NCI-H1694 (cell line): ENCODE results near the gene GPR39.
A peak's percentile ranks its signal among the peaks of the same experiment; 100 is the strongest.

Experiments used
- DNase-seq: peaks from one replicate; lab custom pipeline; 2025; lab: John Stamatoyannopoulos, UW

Gene GPR39

GRCh38 chr2:132642415-132642814 is 225.8 kb downstream of the GPR39 start:
- no peak for DNase-seq

- no peak for DNase-seq
Observed at GRCh38 chr2:132645176-132645575, 228.6 kb downstream of the GPR39 start.

- DNase-seq = no peak
Observed at GRCh38 chr2:132645722-132646539, 229.3 kb downstream of the GPR39 start.

- no peak for DNase-seq
Observed at GRCh38 chr2:132646540-132647108, 230.0 kb downstream of the GPR39 start.

- no peak for DNase-seq
Observed at GRCh38 chr2:132651115-132652045, 234.8 kb downstream of the GPR39 start.

DNA sequence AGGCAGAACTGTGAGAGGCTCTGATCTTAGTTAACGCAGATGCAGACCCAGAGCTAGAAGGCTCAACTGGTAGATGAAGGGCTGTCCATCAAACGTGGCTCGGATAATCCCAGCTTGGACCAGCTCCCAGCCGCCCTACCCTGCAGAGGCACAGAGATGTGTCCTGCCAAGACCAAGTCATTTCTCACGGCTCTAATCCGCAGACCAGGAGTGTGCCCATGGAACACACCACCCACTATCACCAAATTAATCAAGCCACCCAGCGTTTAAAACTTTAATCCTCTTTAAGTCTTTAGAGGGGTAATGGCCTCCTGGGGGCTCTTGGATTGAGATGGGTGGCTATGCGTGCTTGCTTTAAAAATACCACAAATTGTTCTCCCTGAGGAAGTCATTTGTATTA is 235.9 kb downstream of the GPR39 start:
- no peak for DNase-seq

DNA sequence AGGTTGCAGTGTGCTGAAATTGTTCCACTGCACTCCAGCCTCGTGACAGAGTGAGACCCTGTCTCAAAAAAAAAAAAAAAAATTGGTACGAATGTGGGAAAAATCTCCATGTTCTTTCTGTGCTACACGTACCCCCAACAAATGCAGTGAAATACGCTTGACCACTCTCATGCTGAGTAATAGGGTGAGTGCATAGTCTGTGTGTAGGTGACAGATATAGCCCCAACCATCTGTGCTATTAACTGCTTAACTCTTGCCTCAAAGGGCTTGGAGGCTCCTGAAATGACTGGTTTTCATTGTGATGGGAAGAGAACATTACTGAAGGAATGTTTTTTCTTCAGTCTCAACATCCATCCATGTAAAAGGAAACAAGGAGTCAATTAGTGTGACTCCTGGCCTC is 237.7 kb downstream of the GPR39 start:
- no peak for DNase-seq

GRCh38 chr2:132654968-132655367 is 238.4 kb downstream of the GPR39 start:
- no peak for DNase-seq

DNA sequence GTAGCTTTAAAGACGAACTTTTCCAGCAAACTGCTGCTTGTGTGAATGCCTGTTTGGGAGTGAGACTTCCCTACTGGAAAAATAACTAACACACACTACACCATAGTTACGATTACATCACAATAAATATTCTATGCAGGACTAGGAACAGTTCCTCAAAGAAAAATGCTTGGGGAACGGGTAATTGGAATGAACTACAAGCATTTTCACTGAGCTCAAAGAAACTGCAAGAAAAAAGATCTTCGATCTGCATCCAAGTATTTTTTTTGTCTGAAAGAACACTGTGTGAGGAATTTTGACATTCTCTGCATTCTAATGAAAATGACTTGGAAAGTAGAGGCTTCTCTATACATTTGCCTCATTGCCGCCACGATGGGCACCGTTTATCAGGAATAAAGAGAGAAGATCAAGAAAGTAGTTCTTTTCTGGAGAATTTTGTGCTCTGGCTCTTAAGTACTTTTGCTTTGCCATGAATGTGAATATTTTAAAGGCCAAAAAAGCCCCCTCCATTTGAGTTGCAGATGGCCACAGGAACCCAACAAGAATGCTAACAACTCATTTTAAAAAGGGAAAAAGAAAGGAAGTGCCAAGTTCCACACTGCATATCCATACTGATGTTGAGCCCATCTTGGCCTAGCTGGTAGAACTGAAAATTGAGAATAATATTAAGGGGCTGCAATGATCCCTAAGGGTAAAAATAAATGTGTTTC is 239.8 kb downstream of the GPR39 start:
- DNase-seq = no peak

DNA sequence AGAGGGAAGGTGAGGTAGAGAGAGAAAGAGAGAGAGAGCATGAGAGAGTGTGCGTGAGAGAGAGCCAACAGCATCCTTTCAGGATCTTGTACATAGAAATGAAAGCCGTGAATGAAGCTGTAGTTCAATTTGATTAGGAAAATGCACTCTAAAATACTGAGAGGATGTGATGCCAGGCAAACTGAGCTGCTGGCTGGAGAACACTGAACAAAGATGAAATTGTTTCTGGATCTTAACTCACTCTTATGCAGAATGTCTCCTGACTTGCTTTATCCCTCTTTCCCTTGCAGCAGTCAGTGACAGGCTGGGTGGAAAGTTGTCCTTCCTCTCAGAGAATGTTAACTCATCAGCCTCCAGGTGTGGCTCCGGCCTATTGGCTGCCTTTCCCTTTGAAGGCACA is 242.7 kb downstream of the GPR39 start:
- no peak for DNase-seq

- no peak for DNase-seq
Observed at GRCh38 chr2:132662732-132663131, 246.1 kb downstream of the GPR39 start.

- no peak for DNase-seq
Observed at GRCh38 chr2:132664096-132664495, 247.5 kb downstream of the GPR39 start.

DNA sequence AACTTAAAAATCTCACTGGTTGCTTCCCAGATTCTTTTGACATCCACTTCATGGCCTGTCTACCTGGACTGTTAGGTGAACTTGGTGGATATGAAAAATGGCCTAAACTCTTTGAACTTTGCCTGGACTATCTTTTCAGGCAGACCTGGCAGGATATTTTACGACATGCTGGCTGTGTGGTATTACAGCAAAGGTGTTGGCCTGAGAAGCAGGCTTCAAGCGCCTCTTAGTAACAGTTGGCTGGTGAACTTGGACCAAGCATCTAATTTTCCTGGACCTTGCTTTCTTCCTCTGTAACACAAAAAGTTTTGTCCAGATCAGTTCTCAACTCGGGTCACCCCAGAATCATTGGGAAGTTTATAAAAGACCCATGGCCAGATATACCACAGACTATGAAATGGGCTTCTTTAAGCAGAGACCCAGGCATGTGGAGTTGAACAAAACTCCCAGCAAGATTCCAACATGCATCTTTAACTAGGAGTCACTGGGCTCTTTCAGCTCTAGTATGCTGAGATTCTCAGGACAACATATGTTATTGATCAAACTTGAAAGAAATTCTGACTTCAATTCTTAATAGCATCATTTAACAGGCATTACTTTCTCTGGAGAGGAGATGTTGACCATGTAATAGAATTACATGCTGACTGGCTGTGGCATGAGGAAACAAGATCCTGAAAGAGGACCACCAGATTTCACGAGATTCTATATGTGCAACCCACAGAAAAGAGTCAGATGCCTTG is 249.0 kb downstream of the GPR39 start:
- no peak for DNase-seq

GRCh38 chr2:132667706-132668105 is 251.1 kb downstream of the GPR39 start:
- DNase-seq = no peak

- DNase-seq = peak; percentile 31
Observed at GRCh38 chr2:132668189-132668823, 251.7 kb downstream of the GPR39 start.

- DNase-seq = no peak
Observed at GRCh38 chr2:132668987-132669907, 252.6 kb downstream of the GPR39 start.

GRCh38 chr2:132669908-132670495 is 253.4 kb downstream of the GPR39 start, which contains the start of gene LYPD1:
TSS of gene LYPD1 (minus strand) at chr2:132670205. CDS start at chr2:132669932, 273 bp downstream.
- DNase-seq = no peak

- DNase-seq = no peak
Observed at GRCh38 chr2:132670496-132671150, 254.0 kb downstream of the GPR39 start.
